ENCODE results near the gene SFRP2. TPM values are rescaled to one million over a fixed set of nuclear protein-coding genes. Genes with fewer than 3 reads are reported as not detected.

The SFRP2 gene
- total RNA-seq, 1 experiment from 2014 or later, result not detected

DNA sequence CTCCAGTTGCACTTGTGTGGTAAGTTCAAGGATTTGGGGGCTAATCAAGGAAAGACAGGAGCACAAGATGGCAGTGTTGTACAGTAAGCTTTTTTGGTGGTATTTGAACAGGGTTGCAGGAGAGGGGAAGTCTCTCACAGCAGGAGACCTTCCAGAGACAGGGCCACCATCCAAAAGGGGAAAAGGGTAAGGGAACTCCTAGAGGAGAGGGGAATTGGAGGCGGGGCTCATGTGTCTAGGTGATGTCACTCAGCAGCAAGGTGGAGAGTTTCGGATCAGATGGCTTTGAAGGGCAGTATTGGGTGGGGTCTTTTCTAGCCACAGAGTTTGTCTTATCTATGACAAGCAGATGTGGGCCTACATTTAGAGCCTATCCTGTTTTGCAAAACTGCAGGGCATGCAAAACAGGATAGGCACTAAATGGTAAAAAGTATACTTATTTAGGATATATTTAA, 15.6 kb downstream of the SFRP2 start:
- DNase-seq (ENCODE audit: low read depth), result no peak

GRCh38 chr4:153771046-153771445, 17.8 kb downstream of the SFRP2 start:
- DNase-seq (ENCODE audit: low read depth), result peak; percentile 35

DNA sequence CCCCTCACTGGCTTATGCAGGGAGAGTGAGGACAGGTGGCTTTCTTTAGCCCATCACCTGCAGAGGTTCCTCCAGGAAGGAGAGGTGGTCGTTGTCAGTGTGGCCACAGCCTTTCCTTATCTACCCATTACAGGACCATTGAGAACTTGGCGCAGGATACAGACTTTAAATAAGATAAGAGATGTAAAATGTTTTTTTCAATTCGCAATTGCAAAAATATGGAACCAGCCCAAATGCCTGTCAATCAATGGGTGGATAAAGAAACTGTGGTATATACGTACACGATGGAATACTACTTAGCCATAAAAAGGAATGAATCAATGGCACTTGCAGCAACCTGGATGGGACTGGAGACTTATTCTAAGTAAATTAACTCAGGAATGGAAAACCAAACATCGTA, 22.1 kb downstream of the SFRP2 start:
- DNase-seq (ENCODE audit: low read depth), result no peak

- no peak for DNase-seq (ENCODE audit: low read depth)
Measured at GRCh38 chr4:153765894-153766293, 23.0 kb downstream of the SFRP2 start.

DNA sequence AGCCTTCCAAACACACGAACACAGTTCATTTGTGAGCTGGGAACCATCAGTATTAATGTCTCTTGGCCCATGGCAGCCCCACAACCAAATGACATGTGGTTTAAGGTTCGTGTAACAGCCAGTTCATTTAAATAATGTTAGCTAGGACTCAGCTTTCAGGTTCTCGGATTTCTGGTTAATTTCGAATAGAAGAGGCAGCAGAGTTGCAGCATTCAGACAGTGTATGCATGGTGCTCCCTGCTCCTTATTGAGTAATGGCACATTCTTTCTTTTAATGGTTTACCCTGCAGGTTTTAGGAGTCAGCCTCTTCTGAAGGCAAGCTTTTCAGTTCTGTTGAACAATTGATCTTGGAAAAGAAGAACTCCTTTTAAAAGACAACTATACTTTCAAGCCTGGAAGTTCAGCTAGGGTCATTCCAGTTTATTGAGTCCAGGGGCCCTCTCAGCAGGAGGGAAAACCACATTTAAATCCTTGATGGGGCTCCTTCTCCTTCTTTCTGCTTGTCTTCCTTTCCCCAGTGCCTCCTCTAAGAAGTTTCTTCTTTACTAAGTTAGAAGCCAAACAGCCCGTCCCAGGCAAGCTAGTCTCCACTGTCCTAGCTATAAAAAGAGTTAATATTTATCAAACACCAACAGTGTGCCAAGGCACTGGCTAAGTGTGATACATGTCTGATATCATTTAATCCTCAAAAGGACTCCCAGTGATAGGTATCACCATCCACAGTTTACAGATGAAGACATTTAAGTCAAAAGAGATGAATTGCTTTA, 24.1 kb downstream of the SFRP2 start:
- no peak for DNase-seq (ENCODE audit: low read depth)

DNA sequence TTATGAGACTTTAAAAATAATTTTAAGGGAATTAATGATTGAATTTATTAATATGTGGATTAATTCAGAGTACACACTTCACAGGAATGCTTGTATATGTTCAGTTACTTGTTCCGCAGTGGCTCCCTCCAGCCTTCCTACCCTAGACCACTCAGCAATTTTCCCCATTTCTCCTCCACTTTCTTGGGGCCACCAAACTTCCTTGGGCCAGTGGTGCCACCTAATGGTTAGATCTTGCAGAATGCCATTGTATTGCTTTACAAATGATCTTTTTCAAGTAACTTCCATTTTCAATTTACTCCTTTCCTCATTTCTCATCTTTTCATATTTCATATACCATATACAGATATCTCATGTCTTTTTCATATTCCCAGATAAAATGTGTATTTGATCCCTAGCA, 25.5 kb downstream of the SFRP2 start:
- no peak for DNase-seq (ENCODE audit: low read depth)

DNA sequence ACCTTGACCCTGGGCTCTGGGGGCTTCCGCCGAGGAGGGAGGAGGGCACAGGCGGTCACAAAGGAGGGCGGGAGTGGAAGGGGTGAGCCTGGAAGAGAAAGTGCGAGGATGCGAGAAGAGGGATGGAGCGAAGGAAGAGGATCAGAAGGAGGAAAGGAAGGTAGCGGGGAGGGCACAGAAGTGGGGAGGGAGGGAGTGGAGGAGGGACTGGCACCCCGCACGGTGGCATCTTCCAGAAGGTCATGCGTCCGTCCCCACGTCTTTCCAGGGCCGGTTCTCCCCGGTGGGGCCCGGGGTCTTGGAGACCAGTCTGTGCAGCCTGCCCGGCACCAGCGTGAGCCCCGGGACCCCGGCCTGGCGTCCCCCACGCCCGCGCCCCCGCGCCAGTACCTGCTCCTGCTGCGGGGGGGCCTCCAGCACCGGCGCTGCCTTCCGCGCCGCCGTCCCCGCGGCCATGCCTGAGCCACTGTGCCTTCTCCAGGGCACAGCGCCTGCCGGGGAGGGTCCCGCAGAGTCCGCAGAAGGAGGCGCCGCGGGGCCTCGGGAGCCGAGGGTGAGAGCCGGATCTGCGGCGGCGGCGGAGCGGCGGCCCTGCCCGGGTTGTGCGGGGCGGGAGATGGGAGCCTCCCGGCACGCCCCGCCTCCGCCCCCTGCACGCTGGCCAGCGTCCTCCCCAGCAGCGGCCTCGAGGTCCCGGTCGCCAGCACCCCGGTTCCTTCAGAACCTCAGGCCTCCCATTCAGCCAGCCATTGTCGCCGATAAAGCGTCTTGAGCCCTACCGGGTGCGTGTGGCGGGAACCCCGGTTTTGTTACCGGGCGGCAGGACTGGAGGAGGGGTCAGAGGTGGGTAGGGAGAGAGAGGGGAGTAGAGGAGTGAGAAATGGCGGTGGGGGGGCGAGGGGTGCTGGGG, 29.2 kb downstream of the SFRP2 start, which contains the start of gene RNF175:
Gene RNF175 (minus strand): TSS at position 618 of the 910 bp plus-strand sequence. CDS start 162 bp downstream, at position 456.
- no peak for DNase-seq (ENCODE audit: low read depth)

DNA sequence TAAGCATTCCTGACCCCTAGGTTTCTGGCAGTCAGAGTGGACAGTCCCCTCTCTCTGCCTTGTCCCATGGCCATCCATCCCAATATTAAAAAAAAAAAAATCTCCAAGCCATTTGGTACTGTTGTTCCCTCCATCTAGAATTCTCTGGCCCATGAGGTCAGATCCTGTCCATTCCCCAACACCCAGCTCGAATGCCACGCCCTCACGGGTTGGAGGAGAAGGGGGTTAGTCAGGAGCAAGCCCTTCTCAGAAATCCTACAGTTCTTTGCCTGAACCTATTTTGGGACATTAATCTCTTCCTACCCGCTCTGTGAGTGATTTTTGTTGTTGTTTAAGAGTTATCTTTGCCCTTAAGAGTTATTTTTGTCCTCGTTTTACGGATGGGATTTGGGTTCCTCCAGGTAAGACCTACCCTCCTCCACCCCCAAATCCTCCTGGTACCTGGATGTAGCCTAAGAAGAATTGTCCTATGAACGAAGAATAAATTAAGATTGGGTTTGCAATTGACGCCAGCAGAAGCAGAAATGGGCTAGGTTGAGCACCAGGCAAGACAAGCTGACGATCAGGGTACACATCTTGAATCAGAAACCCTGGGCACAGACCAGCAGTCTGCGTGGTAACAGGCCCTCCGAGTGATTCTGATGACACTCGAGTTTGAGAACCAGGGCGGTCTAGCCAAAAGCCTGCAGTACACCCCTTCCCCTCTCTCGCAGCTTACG, 30.0 kb downstream of the SFRP2 start:
- no peak for DNase-seq (ENCODE audit: low read depth)

GRCh38 chr4:153758136-153758535, 30.7 kb downstream of the SFRP2 start:
- DNase-seq (ENCODE audit: low read depth), result no peak

DNA sequence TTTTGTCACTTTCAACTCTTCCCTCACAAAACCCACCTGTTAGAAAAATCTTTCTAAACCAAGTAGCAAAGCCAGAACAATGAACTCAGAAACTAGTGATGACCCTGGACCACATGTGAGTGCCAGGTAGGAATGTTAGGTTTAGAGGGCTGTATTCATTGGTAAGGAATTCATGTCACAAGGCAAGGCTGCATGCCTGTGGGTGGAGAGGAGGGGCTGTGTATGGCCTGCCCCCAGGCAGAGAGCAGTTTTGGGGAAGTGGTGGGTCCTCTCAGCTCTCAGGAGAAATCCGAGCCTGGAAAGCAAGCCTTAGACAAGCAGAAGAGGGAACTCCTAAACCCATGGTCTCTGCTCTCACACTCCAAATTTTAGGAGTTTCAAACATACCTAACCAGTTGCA, 31.5 kb downstream of the SFRP2 start:
- DNase-seq (ENCODE audit: low read depth), result peak; percentile 6

DNA sequence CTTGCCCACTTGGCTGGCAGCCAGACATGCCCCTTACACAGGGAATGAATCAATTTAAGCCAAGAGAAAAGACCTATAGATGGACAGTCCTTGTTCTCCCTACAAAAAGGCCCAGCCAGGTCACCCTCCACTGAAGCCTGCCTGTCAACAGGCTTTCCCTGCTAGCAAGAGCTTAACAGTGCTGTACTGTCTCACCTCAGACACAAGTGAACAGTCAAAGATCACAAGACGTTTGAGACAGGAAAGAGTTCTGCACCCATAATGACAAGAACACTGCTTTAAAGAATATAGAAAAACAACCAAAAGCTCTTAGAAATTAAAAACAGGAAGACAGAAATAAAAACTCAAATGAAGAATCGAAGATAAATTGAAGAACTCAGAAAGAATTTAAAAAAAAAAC, 33.7 kb downstream of the SFRP2 start:
- no peak for DNase-seq (ENCODE audit: low read depth)

DNA sequence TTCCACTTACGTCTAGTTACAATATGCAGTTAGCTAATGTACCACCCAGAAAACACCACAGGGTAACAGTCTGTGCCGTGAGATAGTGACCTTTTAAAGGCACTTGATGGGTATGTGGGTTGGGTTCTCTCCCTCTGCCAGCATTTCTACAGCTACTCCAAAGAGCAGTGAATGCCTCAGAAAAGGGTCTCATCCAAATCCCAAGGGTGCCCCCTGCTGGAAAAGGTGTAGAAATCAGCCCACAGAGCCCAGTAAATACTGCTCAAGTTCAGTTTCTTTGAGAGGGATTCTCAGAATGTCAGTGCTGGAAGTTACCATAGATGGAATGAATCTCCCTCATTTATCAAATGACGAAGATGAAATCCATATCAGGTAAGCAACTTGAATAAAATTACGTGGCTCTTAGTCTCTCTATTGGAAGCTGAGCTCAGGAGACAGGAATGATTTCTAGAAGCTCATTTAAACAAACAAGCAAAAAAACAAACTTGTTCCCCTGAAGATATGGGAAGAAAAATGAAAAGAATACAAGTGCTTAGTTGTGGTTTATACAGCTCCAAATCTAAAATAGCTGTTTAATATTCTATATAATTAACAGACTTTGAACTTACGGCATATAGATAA, 38.6 kb downstream of the SFRP2 start:
- peak; percentile 79 for DNase-seq (ENCODE audit: low read depth)

DNA sequence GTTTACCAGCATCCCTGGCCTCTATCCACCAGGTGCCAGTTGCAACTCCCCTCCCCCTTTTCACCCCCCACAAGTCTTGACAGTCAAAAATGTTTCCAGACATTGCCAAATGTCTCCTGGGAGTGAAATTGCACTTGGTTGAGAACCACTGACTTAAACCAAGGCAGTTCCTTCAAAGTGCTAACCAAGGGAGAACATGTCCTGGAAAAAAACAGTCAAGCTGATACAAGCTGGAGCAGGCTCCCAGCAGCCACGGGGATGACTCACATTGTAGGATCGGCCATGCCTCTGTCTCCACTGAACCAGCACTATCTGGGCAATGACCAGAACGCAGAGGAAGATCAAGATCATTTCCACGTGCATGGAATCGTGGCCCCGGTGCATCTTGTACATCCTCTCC, 40.5 kb downstream of the SFRP2 start:
- DNase-seq (ENCODE audit: low read depth), result peak; percentile 64

- DNase-seq (ENCODE audit: low read depth), result no peak
Measured at GRCh38 chr4:153747406-153747955, 41.4 kb downstream of the SFRP2 start.

DNA sequence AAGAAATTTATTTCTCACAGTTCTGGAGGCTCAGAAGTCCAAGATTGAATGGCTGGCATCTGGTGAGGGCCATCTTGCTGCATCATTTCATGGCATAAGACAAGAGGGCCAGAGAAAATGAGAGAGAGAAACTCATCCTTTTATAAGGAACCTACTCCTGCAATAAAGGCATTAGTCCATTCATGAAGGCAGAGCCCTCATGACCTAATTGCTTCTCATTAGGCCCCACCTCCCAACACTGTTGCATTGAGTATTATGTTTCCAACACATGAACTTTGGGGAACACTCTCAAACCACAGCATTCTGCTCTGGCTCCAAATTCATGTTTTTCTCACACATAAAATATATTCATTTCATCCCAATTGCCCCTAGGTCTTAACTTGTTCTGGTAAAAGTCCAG, 43.2 kb downstream of the SFRP2 start:
- DNase-seq (ENCODE audit: low read depth), result no peak

DNA sequence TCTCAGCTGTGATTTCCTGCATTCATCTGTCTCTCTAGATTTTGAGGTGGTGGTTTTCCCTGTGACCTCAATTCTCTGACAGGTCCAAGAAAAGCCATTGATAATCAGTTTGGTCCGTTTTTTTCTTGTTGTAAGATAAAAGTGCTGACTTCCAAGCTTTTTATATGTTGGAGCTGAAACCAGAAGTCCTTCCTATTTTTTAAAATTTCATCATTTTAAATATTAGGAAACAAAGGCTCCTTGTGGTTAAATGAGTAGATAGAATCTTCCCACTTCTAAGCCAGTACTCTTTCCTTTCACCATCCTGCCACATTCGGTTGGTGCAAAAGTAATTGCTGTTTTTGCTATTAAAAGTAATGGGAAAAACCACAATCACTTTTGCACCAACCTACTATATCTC, 47.3 kb downstream of the SFRP2 start:
- no peak for DNase-seq (ENCODE audit: low read depth)

DNA sequence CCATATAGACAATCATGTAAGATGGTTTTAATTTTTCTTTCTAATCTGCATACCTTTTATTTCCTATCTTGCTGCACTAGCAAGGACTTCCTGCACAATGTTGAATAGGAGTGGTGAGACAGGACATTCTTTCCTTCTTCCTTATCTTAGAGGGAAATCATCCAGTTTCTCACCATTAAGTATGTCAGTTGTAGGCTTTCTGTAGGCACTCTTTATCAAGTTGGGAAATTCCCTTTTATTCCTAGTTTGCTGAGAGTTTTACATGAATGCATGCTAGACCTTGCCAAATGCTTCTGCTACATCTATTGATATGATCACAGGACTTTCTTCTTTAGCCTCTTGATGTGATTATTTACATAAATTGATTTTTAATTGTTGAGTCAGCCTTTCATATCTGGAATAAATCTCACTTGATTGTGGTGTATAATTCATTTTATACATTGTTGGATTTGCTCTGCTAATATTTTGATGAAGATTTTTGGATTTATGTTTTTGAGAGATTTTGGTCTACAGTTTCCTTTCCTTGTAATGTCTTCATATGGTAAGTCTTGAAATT, 52.9 kb downstream of the SFRP2 start:
- DNase-seq (ENCODE audit: low read depth), result no peak

DNA sequence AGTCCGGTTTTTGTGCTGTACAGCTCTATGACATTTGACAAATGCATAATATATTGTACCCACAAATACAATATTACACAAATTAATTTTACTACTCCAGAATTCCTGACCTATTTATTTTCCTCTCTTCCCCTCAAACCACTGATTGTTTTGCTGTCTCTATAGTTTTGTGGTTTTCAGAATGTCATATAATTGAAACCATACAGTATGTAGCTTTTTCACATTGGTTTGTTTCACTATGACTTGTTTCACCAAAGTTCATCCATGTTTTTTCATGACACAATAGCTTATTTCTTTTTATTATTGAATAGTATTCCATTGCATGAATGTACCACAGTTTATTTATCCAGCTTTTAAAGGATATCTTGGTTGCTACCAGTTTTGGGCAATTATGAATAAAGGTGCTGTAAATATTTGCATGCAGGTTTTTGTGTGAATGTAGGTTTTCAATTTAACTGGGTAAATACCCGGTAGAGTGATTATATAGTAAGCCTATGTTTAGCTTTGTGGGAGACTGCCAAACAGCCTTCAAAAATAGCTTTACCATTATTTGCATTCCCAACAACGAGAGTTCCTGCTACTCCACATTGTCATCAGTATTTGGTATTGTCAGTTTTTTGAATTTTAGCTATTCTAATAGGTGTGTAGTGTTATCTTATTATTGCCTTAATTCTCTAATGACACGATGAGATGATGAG, 55.0 kb downstream of the SFRP2 start:
- DNase-seq (ENCODE audit: low read depth), result no peak

- DNase-seq (ENCODE audit: low read depth), result peak; percentile 92
Measured at GRCh38 chr4:153731239-153731638, 57.6 kb downstream of the SFRP2 start.
